Measurements from ENCODE around the gene CD209.

CD209 gene

GRCh38 chr19:7704280-7705060 is 42.9 kb downstream of the CD209 start:
- no peak overlapping the region for H3K4me3 ChIP-seq (replicated peaks in 1 of 2; ENCODE audit: low read depth in 2 of 2, low read length in 2 of 2)
- DNase-seq (ENCODE audit: low read depth in 2 of 2), result no peak
- TF ChIP-seq CTCF (IDR thresholded peaks at IDR 0.05; ENCODE audit: low read depth, low read length), result no peak

GRCh38 chr19:7703332-7703731 is 44.0 kb downstream of the CD209 start:
- DNase-seq (ENCODE audit: low read depth in 2 of 2), result peak in 1 of 2 donors; percentile 5
- no peak for TF ChIP-seq CTCF (IDR thresholded peaks at IDR 0.05; ENCODE audit: low read depth, low read length)
- H3K4me3 ChIP-seq (replicated peaks in 1 of 2; ENCODE audit: low read depth in 2 of 2, low read length in 2 of 2), result no peak overlapping the region

- no peak within 1 kb of the TSS for H3K4me3 ChIP-seq (replicated peaks in 1 of 2; ENCODE audit: low read depth in 2 of 2, low read length in 2 of 2)
- no peak for DNase-seq (ENCODE audit: low read depth in 2 of 2)
- TF ChIP-seq CTCF (IDR thresholded peaks at IDR 0.05; ENCODE audit: low read depth, low read length), result no peak
Observed at GRCh38 chr19:7701654-7702457, 45.5 kb downstream of the CD209 start, which contains the start of gene FCER2. Gene FCER2, minus strand, starts transcription at chr19:7702131. Its CDS starts 2,371 bp downstream, at chr19:7699760.

- no peak for TF ChIP-seq CTCF (IDR thresholded peaks at IDR 0.05; ENCODE audit: low read depth, low read length)
- no peak for DNase-seq (ENCODE audit: low read depth in 2 of 2)
- H3K4me3 ChIP-seq (replicated peaks in 1 of 2; ENCODE audit: low read depth in 2 of 2, low read length in 2 of 2), result no peak overlapping the region
Observed at GRCh38 chr19:7701049-7701653, 46.2 kb downstream of the CD209 start.

GRCh38 chr19:7699417-7700401 is 47.6 kb downstream of the CD209 start:
- peak in 1 of 2 donors; percentile 43 for DNase-seq (ENCODE audit: low read depth in 2 of 2)
- TF ChIP-seq CTCF (IDR thresholded peaks at IDR 0.05; ENCODE audit: low read depth, low read length), result no peak

GRCh38 chr19:7699003-7699402 is 48.3 kb downstream of the CD209 start:
- H3K4me3 ChIP-seq (replicated peaks in 1 of 2; ENCODE audit: low read depth in 2 of 2, low read length in 2 of 2), result no peak overlapping the region
- no peak for DNase-seq (ENCODE audit: low read depth in 2 of 2)
- no peak for TF ChIP-seq CTCF (IDR thresholded peaks at IDR 0.05; ENCODE audit: low read depth, low read length)

More at GRCh38 chr19:7699417-7700401, 47.6 kb downstream of the CD209 start:
- H3K4me3 ChIP-seq (replicated peaks in 1 of 2; ENCODE audit: low read depth in 2 of 2, low read length in 2 of 2), result no peak overlapping the region

All from cardiac fibroblast (primary cell).